Stimulated activated CD4-positive, alpha-beta T cell treated with anti-CD3 and anti-CD28 coated beads, Interleukin-12 subunit alpha, Interleukin-12 subunit beta, amount 100 ng/mL, for 24 hours (primary cell): ENCODE data around the gene FLT1.

ENCODE experiments used
- DNase-seq, 2 experiments: peaks; one replicate each; pipeline ENCODE4 v3.0.0-alpha.2; 2020; ENCODE audit warnings: low read depth in 2 of 2

FLT1 gene

DNA sequence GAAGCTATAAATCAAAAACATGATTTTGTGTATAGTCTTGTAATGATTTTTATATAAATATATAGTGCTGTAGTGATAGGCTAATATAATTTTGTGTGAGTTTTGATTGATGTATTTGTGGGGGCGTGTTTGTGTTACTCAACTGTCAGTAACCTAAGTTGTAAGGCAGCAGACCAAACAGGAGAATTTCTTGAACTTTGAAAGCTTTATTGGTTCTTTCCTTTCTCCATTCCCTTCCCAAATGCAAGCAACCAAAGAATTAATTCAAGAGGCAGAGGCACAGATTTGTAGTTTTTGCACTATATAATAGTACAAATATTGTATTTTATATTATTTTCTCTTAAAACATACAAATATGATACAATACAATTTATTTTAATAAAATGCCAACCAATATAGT lies 109.6 kb downstream of the FLT1 start:
- DNase-seq, result no peak

DNA sequence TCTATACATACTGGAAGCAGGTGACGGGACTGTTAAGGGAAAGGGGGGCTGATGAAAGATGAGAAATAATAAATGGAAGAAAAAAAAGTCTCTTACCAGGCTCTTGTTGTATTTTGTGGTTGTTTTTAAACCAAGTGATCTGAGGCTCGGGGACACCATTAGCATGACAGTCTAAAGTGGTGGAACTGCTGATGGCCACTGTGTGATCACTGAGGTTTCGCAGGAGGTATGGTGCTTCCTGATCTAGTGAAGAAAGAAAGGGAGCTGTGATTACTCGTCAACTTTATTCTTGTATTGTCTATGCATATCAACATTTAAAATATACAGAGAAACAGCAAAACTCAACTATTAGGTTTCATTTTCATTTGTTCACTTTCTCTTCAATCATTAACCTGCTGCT lies 110.1 kb downstream of the FLT1 start:
- DNase-seq, result no peak

DNA sequence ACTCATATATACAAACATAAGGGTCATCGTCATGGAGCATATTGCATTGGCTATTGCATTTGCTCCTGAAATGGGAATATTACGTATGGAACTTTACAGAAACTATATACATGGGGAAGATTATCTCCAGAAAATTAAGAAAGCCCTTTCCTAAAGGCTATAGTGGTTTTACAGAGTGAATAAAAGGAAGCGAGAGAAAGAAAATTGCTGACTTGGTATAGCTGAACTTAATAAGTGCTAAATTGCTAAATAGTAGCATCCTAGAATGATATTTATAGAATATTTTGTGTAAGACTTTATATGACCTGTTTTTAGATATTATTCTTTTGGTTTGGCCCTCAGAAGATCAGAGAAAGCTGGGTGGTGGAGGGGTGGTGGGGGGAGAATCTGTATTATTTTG lies 114.6 kb downstream of the FLT1 start:
- DNase-seq, result no peak

DNA sequence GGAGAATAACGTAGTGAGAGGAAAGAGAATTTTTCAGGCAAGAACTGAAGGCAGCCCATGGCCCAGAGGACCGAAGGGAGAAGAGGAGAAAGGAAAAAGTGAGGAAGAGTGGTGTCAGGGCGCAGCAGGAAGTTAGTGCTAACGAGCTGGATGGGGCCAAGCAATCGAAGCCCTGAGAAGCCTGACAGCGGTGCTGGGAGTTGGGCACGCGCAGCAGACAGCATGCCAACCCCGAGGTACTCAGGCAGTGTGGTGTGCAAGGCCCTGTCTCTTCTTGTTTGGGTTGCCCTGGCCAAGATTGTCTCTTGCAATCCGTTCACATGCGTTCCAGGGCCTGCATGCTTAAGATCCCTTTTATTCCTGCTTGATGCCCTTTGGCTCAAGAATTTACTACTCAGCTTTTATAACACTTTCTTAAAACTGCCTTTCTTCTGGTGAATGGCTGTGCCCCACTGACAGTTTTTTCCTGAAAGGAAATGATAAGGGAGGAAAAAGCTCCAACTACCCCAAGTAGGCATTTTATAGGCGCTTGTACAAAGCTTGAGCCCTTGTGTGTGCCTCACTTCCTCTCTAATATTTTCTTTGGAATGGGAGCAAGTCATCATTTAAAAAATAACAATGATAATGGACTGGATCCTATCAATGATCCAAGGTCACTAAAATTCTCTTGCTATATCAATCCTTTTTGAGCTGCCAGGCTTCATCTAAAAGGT lies 115.4 kb downstream of the FLT1 start:
- no peak for DNase-seq

DNA sequence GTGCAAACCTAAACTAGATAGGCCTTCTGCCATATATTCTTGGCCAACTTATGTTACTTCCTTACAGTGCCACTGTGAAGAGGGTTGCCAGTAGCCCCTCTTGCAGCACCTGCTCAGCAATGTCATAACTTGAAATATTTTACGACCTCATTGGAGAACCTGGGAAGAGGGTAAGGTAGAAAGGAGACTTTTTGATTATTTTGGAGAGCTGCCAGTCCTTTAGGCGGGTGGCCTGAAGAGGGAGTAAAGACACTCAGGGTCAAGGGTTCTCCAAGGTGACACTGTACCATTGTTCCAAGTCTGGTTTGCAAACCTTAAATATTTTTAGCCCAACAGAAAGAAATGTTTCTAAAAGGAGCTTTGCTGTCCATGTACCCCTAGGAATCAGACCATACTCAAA lies 118.3 kb downstream of the FLT1 start:
- no peak for DNase-seq

DNA sequence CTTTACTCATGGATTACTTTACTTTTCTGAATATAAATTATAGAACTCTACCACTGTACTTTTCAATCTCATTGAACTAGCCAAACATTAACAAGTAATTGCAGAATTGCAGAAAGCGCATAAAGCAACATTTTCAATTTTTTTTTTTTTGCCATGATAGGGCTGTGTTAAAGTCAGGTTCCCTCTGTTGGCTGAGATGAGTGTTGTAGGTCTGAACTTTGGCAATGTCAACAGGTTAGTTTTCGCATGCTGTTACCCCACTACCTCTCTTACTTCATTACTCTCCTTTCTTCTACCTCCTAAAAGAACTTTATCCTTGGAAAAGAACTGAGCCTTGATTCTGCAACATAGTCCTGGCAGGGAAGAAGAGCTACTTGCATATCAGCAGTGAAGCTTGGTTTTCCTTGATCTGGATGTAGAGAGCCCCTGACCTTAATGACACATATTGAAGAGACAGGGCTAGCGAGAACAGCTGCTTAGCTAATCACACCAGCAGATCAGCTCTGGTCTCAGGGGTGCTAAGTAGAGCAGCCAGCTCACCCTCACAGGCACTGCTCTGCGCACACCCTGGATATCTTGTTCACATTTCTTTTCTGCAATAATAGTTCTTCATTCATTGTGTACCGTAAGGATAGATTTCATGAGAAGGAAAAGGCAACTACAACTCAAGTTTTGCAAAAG lies 119.5 kb downstream of the FLT1 start:
- DNase-seq, result no peak

DNA sequence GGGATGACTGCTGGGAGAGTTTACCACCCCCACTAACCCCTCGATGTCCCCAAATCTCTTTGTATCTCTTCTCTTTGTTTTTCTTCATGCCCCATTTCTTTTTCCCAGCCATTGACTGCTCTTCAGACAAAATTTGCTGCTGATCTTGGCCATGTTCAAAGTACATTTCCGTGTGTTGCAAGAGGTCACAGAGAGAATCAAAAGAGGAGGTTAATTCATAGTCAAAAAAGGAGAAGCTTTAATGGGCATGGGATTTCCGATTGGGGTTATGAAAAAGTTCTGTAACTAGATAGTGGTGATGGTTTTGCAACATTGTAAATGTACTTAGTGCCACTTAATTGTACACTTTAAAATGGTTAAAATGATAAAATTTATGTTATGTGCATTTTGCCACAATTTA lies 121.1 kb downstream of the FLT1 start:
- no peak for DNase-seq

DNA sequence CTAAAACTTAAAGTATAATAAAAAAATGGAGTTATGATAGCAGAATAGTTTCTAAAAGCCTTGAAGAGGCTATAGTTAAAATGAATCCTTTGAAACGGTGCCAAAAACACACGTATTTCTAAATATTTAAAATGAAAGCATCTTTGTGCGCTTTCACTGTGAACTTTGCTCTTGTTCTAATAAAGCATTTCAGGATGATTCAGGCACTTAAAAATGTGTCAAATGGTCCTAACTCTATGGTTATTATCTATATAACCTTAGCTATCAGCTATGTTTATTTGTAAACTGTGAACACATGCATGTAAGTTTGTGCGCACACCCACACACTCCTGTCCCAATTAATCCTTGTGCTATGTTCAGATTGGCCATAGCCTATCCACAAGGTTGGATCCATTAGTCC lies 124.5 kb downstream of the FLT1 start:
- no peak for DNase-seq

DNA sequence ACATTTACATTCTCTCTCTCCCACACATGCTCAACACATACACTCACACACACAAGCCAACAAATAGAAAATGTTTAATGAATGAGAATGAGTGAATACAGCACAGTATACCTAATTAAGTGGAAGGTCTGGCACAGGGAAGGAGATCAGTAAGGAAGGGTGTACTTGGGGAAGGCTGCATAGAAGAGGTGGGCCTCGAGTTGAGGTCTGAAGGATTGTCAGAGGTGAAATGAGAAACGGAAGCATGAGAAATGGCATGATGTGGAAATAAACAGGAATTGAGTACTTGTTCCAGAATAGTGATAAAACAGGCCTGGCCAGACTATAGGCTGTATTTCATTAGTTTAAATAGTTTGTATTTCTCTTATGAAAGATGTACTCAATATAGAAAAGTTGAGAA lies 136.2 kb downstream of the FLT1 start:
- DNase-seq, result no peak

DNA sequence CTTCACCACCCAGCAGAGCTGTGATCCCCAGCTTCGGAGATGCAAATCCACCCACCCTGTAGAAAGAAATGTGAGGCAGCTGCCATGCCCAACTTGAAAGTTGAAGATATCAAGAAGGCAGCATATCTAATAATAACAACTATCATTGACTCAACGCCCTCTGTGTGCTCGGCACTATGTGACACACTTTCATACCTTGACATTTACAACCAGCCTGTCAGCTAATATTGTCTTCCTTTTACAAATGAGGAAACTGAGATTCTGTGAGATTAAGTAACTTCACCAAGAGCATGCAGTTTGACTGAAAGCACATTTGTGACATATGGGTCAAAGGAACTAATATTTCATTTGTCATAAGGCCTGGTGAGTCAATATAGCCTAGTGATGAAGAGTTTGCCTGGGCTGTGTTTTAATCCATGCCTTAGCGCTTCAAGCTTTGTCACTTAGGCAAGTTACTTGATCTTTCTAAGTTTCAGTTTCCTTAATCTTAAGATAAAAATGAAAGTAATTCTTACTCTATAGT lies 137.0 kb downstream of the FLT1 start:
- no peak for DNase-seq

DNA sequence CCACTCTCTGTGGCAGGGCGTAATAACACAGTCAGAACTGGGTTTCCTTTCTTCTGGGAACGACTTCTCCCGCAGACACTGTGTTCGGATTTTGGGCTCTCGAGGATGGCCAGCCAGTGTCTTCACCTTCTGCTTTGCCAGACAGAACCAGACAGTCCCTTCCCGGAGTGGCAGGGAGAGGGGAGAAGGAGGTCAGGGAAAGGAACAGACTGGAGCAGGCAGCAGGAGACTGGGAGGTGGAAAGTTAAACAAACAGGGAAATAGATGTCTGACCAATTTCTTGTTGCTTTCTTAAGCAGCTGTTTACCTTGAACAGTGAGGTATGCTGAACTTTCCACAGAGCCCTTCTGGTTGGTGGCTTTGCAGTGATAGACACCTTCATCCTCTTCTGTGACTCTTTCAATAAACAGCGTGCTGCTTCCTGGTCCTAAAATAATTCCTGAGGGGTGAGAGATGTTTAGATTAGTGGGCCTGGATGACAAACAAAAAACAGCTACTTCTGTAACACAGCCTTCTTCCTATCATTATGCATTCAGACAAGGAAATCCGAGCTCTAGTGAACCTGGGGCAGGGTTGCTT lies 137.6 kb downstream of the FLT1 start:
- no peak for DNase-seq

DNA sequence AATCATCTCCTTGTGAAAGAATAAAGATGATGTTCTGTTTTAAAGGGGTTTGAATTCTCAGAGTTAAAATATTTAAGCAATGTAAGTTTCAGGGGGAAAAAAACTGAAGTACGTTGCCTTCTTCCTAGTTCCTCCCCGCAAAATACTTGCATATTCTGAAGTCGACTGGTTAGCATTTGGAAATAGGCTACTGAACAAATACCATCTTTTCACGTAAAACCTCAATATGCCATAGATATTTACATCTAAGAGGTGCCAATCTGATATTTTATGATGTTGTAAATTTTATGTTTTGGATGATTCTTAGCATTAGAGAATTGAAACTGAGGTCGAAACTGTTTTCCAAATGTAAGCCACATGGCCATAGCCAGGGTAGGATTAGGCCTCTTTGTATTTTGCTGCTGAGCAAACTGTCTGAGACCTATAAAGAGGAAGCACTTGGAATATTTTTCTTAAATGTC lies 138.3 kb downstream of the FLT1 start:
- no peak for DNase-seq

DNA sequence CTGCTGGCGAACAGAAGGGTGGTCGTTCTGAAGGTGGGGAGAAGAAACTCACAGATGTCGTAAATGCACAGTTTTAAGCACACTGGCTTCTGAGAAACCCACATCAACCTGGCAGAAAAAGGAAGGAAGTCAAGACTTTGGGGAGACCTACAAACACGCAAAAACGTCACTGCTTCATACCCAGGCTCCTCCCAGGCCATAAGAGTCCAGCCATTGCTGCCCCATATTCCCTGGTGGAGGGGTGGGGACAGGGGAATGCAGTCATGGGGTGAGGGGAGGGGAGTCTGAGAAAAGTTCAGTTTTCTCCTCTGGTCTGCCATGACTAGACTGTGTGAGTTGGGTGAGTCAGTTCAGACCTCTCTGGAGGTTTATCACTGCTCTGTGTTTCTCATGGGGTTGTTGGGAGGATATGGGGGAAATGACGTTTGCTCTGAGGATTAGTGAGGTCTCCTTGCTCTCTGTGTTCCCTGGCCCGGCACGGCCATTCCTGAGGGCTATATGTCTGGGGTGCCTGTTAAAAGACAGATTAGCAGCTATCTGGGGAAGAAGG lies 139.0 kb downstream of the FLT1 start:
- no peak for DNase-seq

DNA sequence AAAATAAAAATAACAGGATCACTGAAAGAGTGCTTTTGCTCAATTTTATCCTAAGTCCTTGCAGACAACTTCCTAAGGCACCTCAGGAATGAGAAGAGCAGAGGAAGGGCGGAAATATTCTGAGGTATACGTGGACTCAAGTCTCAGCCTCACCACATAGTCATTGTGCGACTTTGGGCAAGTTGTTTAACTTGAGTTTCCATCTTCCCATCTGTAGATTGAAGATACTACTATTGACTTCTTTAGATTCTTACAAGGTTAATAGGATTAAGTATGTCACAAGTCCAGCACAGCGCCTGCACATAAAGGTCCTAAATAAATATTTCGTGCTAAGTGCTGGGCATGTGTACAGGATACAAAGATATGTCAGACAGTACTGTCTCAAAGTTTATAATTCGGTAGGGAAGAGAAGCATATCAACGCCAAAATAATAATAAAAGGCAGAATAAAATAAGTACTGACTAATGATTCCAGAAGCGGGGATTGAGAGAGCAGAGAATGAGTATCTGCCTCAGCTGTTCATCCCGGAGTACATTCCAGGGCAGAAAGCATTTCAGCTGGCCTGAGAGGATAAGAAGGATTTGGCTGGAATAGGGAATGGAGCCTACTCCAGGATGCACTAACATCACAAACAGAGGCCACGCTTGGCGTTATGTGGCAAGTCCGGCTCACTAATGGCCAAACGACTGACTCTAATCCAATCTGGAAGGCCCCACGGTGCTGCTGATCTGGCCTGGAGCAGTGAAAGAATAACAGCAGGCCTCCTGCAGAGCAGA lies 139.7 kb downstream of the FLT1 start:
- DNase-seq, result no peak

DNA sequence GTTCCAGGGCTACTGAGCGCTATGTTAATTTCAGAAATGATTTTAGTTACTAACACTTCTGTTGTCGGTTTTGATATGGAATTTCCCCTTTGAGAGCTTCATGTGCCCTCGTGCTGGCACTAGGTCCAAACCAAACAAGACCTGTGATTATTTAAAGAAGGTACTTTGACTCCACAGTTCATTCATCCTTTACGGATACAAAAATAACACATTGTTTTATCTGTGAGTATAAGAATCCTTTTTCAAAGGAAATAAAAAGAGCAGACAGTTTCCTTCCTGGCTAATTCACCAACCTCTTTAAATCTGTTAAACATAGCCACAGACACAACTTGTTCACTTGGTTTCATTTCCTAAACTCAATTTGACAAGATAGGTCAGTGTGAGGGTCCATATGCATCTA lies 141.2 kb downstream of the FLT1 start:
- no peak for DNase-seq

DNA sequence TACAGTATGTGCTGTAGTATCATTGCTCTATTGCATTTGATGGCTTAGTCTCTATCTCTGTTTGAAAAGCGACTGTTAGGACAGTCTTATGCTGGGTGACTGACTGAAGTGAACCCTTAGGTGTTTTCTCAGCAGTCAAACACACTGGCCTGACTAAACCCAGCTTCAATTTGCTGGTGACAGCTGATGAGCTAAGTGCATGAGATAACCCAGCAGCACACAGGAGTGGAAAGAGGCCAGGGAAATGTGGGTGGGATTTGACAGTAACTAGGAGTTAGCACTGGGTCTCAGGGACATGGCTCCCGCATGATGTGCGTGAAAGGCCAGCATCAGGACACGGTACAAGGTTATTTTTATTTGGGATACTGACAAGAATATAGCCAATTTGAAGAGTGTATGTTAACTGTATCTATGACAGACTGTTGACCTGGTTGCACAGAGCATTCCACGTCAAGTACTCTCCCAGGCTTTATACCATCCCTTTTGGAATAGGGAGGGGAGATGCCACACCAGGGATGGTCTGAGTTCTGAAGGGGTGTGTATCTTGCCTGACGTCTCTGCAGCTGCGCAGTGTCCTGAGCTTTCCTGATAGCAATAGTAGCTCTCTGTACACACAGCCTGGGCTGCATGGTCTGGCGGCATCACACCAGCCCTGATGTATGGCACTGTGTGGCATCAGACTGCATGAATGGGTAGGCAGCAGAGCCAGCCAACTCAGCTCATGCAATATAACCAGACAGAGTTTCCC lies 144.8 kb downstream of the FLT1 start:
- no peak for DNase-seq

DNA sequence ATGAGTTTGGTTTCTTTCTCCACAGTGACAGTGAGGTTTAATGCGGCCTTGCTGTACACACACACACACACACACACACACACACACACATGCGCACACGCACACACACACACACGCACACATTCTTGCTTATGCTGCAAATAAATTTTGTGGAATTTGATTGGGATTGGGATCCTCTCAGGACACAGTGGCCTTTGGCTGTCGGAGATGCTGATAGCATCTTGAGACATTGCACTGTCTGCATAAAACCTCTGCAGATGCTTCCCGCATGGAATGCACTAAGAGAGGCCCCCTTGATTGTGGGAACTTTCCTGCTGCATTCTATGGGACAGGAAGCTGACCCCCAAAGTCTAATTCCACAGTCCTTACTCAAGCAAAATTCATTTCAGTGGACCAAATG lies 145.6 kb downstream of the FLT1 start:
- DNase-seq, result no peak

DNA sequence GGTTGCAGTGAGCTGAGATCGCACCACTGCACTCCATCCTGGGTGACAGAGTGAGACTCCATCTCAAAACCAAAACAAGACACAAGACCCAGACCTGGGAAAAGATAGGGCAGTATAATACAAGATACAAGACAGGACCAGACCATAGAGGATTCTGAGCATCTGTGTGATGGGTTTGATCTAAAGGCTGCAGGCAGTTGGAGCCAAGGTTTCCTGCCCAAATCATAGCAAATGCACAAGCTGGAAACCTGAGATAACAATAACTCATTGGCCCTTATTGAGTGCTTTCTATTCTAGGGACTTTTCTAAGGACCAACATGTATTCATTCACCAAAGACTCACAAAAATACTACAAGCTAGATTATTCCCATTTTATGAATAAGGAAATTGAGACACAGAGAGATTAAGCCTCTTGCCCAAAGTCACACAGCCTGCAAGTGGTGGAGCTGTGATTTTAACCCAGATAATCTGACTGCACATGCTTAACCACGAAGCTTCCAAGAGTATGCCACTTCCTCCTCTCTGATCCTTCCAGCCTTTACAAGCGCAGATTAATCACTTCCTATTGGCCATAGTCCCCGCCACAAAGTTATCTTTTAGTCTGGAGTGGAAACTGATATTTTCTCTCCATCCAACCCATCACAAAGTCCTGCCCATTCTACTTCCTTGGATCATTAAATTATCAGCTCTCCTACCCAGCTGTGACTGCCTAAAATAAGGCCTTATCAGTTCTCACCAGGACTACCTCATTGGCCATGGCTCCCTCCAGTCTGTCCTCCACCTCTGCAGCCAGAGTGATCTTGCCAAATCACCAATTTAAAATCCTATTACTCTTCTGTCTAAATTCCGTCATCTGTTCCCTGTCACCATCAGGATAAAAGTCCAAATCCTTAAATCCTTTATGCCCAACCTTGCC lies 147.2 kb downstream of the FLT1 start:
- DNase-seq, result no peak

DNA sequence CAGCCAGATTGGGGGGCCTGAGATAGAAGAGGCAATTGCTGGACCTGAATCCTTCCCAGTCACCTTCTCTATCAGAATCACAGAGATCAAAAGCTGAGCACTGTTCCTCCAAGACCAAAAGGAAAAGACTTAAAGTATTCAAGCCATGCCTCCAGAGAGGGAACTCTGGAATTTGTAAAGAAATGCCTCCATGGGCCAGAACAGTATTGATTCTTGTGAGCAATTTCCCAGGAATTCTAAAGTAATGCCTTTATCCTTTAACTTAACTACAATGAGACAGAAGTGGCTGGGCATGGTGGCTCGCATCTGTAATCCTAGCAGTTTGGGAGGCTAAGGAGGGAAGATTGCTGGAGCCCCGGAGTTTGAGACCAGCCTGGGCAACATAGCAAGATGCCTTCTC lies 148.8 kb downstream of the FLT1 start:
- no peak for DNase-seq

DNA sequence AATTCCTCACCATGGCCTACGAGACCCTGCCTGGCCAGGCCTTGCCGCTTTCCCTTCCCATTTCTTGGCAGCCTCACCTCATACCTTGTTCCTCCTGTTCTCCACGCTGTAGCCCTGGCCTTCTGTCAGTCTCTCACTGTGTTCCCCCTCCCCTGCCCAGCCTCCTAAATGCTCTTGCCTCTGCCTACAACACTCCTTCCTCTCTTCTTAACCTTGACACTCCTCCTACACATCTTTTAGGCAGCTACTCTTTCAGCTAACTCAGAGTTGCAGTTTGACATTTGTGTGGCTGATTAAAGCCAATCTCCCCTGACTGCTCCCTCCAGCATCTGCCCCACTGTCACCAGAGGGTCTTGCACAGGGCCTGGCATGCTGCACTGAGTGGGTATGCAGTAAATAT lies 150.8 kb downstream of the FLT1 start:
- DNase-seq, result no peak
